Measurements from ENCODE around the gene GEMIN5.
"Not testable (repeated sequence)": the region's sequence is repeated elsewhere in the genome, so short reads cannot be mapped to it uniquely, and the experiment has no call there.

Gene GEMIN5

DNA sequence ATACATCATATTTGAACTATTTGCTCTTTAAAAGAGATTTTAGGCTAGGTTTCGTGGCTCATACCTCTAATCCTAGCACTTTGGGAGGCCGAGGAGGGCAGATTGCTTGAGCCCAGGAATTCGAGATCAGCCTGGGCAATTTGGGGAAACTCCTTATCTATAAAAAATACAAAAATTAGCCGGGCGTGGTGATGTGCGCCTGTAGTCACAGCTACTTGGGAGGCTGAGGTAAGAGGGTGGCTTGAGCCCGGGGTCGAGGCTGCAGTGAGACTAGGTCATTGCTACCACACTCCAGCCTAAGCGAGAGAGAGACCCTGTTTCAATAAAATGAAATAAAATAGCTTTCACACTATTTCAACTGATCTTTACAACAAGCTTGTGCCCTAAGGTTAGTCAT, 2.4 kb upstream of the GEMIN5 start:
- no peak for DNase-seq

DNA sequence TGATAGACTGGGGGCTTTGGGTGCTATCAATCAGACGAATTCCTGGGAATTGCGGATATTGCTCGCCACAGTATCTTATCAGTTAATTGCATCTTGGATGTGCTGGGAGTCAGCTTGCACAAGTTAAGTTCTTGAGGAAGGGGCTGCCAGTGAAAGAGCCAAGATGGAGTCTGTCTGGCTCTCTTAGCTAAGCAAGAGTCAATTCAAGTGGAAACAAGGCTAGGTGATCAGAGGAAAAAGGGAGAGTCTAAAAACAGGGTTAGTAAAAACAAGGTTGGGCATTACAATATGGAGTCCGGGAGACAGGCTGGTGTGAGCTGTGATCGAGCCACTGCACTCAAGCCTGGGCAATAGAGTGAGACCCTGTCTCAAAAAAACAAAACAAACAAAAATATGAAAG, 1.4 kb upstream of the GEMIN5 start:
- DNase-seq: not testable (repeated sequence)

GRCh38 chr5:154937186-154937717, 759 bp downstream of the GEMIN5 start:
- no peak for DNase-seq

- no peak for DNase-seq
Observed at GRCh38 chr5:154934881-154935280, 3.1 kb downstream of the GEMIN5 start.

- DNase-seq: no peak
Observed at GRCh38 chr5:154933537-154933936, 4.5 kb downstream of the GEMIN5 start.

DNA sequence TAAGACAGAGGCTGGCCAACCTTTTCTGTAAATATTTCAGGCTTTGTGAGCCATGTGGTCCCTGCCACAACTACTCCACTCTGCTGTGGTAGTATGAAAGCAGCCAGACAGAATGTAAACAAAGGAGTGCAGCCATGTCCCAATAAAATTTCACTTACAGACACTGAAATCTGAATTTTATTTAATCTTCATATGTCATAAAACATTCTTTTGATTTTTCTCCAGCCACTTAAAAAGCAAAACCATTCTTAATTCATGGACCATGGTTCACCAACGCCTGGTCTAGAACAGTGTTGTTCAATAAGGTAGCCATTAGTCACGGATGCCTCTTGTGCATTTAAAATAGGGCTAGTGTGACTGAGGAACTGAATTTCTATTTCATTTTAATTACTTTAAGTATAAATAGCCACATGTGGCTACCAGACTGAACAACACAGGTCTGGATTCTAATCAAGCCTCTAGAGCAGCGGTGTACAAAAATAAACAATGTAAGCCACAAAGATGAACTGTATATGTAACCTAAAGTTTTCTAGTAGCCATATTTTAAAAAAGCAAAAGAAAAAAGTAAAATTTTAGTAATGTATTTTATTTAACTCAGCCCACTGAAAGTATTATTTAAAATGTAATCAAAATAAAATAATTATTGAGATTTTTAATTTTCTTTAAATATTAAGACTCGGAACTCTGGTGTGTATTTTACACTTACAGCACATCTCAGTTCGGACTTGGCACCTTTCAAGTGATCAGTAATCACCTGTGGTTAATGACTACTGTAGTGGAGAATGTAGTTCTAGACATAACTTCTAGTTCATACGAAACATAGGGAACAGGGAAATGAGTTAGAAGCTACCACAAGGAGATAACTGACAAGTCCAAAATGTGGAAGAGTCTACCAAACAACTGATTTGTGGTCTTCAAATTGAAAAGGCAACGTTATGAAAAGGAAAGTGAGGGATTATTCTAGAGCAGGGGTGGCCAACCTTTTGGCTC, 14.3 kb downstream of the GEMIN5 start:
- no peak for DNase-seq

GRCh38 chr5:154917757-154918156, 20.3 kb downstream of the GEMIN5 start:
- DNase-seq: no peak

DNA sequence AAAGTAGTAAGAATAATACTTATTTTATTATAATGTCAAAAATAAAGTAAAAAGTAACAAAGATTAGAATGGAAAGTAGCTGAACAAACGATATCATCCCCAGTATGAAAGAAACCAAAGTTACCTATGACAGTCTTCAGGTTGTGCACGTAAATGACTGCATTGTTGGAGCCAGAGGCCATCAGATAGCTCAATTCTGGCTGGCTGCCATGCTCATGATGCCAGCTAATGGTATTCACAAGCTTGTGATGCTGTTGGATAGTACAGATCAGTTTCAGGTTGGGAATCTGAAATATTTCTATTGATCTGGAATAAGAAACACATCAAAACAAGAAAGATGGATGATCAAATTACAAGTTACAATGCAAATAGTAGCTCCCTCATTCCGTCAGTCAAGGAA, 21.1 kb downstream of the GEMIN5 start:
- no peak for DNase-seq

- not testable (repeated sequence) for DNase-seq
Observed at GRCh38 chr5:154905601-154906000, 32.4 kb downstream of the GEMIN5 start.

GRCh38 chr5:154901913-154902312, 36.1 kb downstream of the GEMIN5 start:
- no peak for DNase-seq

GRCh38 chr5:154901276-154901675, 36.7 kb downstream of the GEMIN5 start:
- DNase-seq: no peak

DNA sequence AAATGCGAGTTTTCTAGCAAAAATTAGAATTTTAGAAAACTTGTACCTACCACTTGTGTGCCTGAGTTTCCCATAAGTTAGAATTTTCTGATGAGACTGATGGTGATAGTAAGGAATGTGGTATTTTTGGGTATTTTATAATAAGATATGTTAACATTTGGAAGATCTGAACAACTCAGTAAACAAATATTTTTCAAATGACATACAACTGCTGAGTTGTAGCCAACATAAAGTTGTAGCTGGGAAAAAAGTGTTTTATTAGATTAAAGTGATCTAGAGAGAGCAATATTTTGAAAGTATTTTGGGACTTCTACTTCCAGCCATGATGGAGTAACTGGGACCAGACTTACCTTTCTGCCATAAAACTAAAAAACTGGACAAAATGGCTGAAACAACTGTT, 37.9 kb downstream of the GEMIN5 start:
- no peak for DNase-seq

GRCh38 chr5:154899151-154899816, 38.7 kb downstream of the GEMIN5 start:
- no peak for DNase-seq

DNA sequence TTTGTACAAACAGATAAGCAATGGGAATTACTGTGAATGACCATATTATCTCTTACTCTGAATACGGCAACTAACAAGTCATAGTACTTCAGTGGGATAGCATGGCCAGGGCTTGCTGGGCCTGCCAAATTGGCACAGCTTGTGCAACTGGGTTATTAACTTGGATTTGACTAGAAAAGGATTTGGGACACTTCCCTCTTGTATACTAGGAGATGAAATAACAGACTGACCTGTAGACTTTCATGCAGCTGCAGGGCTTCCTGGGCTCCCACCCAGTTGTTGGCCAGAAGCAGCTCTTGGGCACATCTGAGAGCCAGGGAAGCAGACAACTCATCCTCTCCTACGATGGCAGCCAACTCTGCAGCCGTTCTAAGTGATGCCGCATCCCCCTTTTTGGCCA, 39.8 kb downstream of the GEMIN5 start:
- no peak for DNase-seq

DNA sequence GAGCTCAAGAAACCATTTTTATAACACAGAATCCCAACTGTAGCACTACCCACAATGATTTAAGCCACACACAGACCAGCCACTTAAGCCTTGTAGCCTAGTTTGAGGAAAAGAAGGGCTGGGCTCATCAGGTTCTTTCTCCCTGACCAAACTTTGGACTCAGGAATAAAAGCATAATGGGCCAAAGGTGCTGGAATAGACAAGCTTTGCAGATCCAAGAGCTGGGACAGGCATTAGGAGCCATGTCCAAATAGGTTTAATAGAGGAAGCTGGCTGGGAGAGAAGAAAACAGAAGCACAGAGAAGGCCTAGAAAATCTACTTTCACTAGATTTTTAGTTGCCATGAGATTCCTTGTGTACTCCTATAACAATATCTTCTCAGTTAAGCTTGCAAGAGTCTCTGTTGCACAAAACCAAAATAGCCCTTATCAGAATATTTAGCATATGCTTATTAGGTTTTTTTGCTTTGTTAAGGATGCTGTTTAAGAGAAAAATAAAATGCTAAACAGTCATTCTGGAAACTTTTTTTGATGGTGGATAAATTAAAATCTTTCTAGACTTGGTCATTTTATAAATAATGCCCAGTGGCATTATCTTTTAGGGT, 41.3 kb downstream of the GEMIN5 start:
- no peak for DNase-seq

GRCh38 chr5:154895606-154896561, 42.1 kb downstream of the GEMIN5 start:
- no peak for DNase-seq

DNA sequence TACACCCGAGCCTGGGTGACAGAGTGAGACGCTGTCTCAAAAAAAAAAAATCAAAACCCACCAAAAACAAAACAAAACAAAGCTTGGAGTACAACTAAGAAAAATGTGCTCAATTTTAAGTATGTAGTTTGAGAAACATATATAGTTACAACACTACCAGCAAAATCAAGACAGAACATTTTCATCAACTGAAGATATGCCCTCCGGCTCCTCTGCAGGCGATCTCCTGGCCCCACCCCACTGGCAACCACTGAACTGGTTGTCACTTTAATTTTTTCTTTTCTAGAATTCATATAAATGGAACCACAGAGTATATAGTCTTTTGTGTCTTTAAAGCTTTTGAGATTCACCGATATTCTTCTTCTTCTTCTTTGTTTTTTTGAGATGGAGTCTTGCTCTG, 44.6 kb downstream of the GEMIN5 start:
- DNase-seq: no peak

DNA sequence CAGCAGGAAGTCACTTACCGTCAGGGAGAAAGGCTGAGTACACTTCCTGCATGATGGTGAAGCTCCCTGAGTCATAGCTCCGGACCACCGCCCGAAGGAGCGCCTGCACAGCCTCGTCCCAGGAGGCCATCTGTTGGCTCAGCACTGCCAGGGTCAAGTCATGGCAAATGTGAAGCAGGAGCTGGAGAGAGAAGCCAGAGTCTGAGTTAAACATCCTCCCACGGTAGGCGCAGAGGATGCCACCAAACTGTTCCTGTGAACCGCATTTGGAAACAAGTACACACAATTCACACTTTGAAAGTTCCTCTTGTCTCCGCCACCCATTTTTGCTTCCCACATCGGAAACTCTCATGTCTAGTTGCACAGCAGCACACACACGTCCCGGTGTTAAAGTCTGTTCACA, 45.6 kb downstream of the GEMIN5 start:
- DNase-seq: no peak

GRCh38 chr5:154885439-154885838, 52.6 kb downstream of the GEMIN5 start:
- DNase-seq: no peak

DNA sequence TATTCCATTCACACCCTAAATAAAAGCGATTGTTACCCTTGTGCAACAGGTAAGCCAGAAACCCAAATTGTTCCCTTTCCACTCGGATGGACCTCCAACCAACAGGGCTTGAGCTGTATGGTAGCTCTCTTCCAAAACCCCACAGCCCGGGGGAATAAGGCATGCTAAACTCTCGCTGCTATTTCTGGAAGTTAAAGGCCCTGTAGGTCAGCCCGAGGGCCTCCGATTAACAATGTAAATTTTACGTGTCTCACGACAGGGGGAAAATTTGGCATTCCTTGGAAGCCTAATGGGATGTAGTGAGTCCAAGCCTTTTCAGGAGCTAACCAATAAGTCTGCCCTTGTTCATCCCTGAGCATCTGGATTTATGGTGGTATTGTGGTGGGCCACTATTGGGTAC, 53.6 kb downstream of the GEMIN5 start:
- no peak for DNase-seq

- DNase-seq: no peak
Observed at GRCh38 chr5:154881986-154882385, 56.0 kb downstream of the GEMIN5 start.

GRCh38 chr5:154878642-154879335, 59.2 kb downstream of the GEMIN5 start:
- DNase-seq: no peak

Measured in NCI-H1092 (cell line).